GM12892 (cell line): ENCODE measurements around the gene DLG1.
"Not testable (repeated sequence)": the region's sequence is repeated elsewhere in the genome, so short reads cannot be mapped to it uniquely, and the experiment has no call there.

Experiments
- DNase-seq: peaks from one replicate; pipeline ENCODE4 v3.0.0; 2011; ENCODE audit not compliant: insufficient read length
- FAIRE-seq: peaks from 2 replicates; lab custom pipeline; 2011; peaks lifted over from hg19 to GRCh38; lab: Jason Lieb, UNC
- POLR2A ChIP-seq: IDR thresholded peaks from 2 replicates; pipeline ENCODE4 v1.6.1; 2011; ENCODE audit warnings: low read depth, low read length, control low read depth
- POLR2AphosphoS5 ChIP-seq: IDR thresholded peaks from 2 replicates; pipeline ENCODE4 v1.6.1; 2011; ENCODE audit warnings: low read depth, low read length, control low read depth
- TAF1 ChIP-seq: IDR thresholded peaks from 2 replicates; pipeline ENCODE4 v1.6.1; 2011; ENCODE audit warnings: low read depth, mild to moderate bottlenecking, control low read depth, low read length, borderline replicate concordance

The DLG1 gene

DNA sequence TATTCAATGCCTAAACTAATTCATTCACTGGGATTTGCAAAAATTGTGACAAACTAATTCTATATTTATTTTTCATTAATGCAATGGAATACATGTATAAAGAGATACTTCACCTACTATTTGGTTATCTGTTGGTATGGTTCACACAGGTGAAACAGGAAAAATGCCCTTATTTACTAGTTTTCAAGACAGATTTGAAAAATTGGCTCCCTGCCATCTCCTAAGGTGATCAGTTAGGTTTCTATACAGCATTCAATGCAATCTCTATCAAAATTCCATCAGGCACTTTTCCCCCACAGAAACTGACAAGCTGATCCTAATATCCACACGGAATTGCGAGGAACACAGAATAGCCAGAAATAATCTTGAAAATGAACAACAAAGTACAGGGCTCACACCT lies 101.1 kb downstream of the DLG1 start:
- TF ChIP-seq POLR2A (no peak), POLR2AphosphoS5 (no peak), TAF1 (no peak)
- DNase-seq (no peak), FAIRE-seq (no peak)

DNA sequence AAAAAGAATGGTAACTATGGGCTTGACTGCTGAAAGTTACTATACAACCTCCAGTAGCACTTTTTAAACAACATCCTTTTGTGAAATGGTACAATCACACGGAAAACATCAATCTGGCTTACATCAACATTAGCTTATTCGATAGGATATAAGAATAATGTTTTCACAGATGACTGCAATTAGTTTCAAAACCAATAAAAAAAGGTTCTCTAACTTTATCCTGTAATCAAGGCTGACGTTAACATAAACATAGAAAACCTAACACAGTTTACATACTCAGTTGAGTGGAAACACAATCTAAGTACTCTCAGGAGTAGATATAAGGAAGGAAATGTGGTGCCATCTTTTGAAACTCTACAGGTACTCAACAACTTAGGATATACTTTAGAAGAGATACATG lies 102.2 kb downstream of the DLG1 start:
- DNase-seq (no peak), FAIRE-seq (no peak)
- TF ChIP-seq POLR2AphosphoS5 (no peak), TAF1 (no peak), POLR2A (no peak)

DNA sequence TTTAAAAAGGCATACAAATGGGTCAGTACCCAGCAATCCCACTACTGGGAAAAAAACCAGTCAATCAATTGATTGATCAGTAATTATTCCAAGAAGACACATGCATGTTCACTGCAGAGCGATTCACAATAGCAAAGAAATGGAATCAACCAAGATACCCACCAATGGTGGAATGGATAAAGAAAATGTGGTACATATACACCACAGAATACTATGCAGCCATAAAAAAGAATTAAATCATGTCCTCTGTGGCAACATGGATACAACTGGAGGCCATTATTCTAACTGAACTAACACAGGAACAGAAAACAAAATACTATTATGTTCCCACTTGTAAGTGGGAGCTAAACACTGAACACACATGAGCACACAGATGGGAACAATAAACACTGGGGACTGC lies 103.1 kb downstream of the DLG1 start:
- no peak for DNase-seq
- no peak for TF ChIP-seq TAF1
- no peak for TF ChIP-seq POLR2AphosphoS5
- TF ChIP-seq POLR2A: no peak
- FAIRE-seq: no peak

DNA sequence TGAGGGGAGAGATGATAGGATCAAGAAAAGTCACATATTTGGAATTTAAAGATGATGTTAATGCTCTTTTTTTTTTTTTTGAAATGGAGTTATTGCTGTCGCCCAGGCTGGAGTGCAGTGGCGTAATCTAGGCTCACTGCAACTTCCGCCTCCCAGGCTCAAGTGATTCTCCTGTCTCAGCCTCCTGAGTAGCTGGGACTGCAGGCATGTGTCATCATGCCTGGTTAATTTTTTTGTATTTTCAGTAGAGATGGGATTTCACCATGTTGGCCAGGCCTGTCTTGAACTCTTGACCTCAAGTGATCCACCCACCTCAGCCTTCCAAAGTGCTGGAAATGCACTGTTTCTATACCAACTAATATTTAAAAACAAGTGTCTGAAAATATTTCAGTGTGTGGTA lies 104.7 kb downstream of the DLG1 start:
- DNase-seq, FAIRE-seq: not testable (repeated sequence)

DNA sequence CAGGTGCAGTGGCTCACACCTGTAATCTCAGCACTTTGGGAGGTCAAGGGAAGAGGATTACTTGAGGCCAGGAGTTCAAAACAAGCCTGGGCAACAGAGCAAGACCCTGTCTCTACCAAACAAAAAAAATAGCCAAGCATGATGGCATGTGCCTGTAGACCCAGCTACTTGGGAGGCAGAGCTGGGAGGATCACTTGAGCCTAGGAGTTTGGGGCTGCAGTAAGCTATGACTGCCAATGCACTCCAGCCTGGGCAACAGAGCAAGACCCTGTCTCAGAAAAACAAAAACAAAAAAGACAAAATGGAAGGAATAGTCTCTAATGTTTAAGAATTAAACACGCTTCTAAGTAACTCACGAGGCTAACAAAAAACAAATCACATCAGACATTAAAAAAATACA lies 106.5 kb downstream of the DLG1 start:
- TF ChIP-seq POLR2AphosphoS5: no peak
- no peak for TF ChIP-seq POLR2A
- TF ChIP-seq TAF1: no peak

DNA sequence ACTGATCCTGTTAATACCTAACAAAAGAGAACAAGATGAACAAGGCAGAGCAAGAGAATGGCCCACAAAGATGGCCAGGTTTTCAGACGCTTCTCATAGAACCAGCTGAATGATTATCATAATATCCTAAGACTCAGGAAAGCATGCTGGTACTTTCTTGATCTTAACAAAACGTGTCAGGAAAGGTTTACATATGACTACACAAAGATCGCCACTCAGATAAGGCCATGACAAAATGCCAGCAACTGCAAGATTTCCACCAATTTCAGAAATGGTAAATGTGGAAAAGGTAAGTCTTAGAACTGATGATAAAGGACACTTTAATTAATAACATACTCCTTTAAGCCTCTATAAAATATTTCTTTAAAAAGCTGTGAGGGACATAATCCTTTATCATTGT lies 108.8 kb downstream of the DLG1 start:
- TF ChIP-seq POLR2AphosphoS5 (no peak), POLR2A (no peak), TAF1 (no peak)
- DNase-seq (no peak), FAIRE-seq (no peak)

More for the DNA sequence above, 106.5 kb downstream of the DLG1 start:
- FAIRE-seq (no peak), DNase-seq (no peak)

DNA sequence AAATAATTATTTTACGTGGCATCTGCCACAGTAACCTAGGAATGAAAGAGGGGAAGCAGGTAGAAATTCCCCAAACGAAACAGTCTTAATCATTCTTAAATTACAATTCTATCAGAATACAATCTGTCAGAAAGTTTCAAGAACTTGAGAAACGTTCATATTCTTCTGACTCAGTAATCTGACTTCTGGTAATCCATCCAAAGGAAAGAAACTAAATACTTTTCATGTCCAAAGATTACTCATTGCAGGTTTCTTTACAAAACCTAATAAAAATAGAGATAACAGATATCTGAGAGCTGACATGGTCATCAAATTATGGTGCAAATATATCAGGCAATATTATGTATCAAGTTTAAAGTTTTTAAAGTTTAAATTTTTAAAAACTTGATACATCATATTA lies 109.4 kb downstream of the DLG1 start:
- DNase-seq (no peak), FAIRE-seq (no peak)
- TF ChIP-seq TAF1 (no peak), POLR2A (no peak), POLR2AphosphoS5 (no peak)

DNA sequence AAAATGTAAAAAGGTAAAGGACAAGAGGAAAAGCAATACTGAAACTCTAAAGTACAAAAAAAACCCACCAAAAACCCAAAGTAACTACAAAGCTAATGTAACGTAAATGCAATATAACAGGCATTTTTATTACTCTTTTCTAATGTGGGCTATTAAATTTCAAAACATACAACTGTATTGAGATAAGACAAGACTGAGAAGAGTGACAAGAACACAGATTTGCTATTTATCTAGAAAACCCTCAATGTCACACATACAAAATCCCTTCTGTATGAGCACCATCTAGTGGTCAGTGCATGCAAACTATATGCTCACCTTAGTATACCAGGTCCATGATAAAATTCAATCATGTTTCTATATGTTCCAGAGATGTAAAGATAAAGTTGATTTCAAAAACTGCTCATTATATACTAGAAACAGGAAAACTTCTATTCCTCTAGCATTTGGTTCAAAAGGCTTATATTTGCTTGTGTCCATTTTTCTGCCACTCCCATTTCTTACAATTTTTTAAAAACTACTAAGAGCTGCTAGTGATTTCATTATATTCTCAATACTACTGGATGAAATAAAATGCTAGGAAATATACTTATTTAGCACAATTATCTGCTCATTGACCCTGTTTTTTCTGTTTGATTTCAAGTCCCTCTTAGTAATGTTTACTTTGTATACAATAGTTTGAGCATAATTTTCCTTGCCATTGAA lies 111.4 kb downstream of the DLG1 start:
- TF ChIP-seq POLR2A (no peak), POLR2AphosphoS5 (no peak), TAF1 (no peak)
- DNase-seq (no peak), FAIRE-seq (peak; percentile 85)

DNA sequence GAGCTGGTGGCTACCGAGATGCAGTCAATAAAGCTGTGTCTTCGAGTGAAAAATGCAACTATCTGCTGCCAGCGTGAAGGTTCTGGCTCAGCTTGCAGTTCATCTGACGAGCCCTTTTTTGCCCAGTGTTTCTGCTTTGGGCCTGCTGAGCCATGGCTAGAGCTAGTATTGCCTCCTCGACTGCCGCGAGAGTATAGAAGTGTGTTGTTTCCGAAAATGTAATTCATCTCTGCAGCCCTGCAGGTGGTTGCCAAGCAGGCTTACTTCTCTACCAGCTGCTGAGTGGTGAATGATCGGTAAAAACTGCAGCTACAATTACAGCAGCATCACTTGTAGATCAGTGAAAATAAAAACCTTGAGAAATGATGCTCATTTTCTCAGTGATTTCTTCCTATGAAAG lies 114.8 kb downstream of the DLG1 start:
- no peak for DNase-seq
- TF ChIP-seq POLR2AphosphoS5 (no peak), TAF1 (no peak), POLR2A (no peak)
- FAIRE-seq: peak; percentile 93

DNA sequence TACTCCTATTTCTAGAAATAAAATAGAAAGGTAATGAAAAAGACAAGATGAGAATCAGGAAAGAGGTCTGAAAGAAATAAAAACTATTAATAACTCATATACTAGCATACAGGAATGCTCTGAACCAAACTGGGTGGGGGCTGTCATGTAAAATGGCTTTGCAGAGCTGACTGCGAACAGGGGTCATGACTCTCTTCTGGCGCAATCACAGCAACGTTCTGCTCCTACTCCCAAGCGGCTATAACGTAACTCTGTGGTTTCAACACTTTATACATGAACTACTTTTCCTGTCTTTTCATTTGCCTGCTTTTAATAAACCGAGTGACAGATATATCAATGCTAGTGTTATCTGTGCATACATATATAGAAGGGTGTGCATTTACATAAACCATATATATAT lies 116.7 kb downstream of the DLG1 start:
- TF ChIP-seq POLR2A (no peak), POLR2AphosphoS5 (no peak)
- FAIRE-seq (no peak), DNase-seq (no peak)

DNA sequence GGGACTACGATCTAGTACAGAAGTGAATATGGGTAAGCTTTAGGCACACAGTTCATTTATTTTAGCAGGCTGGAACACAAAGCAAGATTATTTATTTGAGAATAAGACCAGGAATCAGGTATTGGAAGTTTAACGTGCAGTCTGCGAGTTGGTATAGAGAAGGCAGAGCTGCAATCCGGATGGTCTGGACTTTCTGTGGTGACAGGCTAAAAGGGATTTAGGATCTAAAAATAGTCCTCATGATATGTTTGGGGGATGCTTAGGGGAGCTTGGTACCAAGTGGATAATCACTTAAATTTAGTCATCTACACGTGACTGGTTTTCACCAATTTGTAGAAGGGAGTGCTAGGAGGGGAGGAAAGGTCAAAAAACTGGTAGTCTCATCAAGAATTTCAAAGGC lies 119.4 kb downstream of the DLG1 start:
- no peak for DNase-seq
- FAIRE-seq: no peak
- no peak for TF ChIP-seq TAF1
- TF ChIP-seq POLR2AphosphoS5: no peak
- no peak for TF ChIP-seq POLR2A

DNA sequence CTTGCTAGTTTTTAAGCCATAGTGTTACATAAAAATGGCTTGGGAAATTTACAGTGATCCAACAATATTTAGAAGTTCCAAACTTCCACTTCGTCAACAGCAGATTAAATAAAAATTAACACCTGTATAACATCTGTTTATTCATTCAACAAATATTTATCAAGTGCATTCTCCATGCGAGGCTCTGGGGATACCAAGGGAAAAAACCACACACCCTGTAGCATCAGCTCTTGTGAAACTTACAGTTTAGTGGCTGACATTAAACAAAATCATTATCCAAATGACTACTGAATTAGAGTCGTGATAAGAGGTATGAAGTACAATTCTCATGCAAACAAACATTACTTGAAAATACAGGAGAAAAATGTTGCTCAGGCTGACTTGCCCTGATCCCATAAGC lies 122.9 kb downstream of the DLG1 start:
- FAIRE-seq: peak; percentile 70

More for the DNA sequence above, 122.9 kb downstream of the DLG1 start:
- no peak for TF ChIP-seq POLR2A
- TF ChIP-seq POLR2AphosphoS5: no peak
- no peak for TF ChIP-seq TAF1
- no peak for DNase-seq
